HepG2 (cell line): ENCODE measurements around the gene RINL. TPM values are rescaled to one million over a fixed set of nuclear protein-coding genes. Genes with fewer than 3 reads are reported as not detected.

ENCODE experiments used
- ARID5B ChIP-seq: IDR thresholded peaks from 2 replicates; pipeline ENCODE4 v1.4.0; 2020; ENCODE audit warnings: mild to moderate bottlenecking, missing genetic modification reagents
- BRD4 ChIP-seq: sonication (generic); formaldehyde crosslinking; IDR thresholded peaks from 2 replicates; pipeline ENCODE4 v1.4.0; 2020; ENCODE audit warnings: missing genetic modification reagents
- CAMTA2 ChIP-seq: sonication (generic); formaldehyde crosslinking; IDR thresholded peaks from 2 replicates; pipeline ENCODE4 v1.4.0; 2020; ENCODE audit warnings: mild to moderate bottlenecking, missing genetic modification reagents, borderline replicate concordance
- EZH2 ChIP-seq: conservative IDR thresholded peaks from 2 replicates; pipeline ENCODE4 v1.6.1; 2012; ENCODE audit warnings: mild to moderate bottlenecking, low read depth, low read length, moderate library complexity
- FOXA3 ChIP-seq: IDR thresholded peaks from 2 replicates; pipeline ENCODE4 v1.6.1; 2016; ENCODE audit warnings: missing genetic modification reagents, missing compliant biosample characterization
- GABPA ChIP-seq, 2 experiments: IDR thresholded peaks; 2 replicates each; pipeline ENCODE4 v1.6.1; 2011 to 2016; ENCODE audit warnings: low read depth in 2 of 2, low read length in 1 of 2, missing biosample characterization in 1 of 2, missing genetic modification characterization in 1 of 2
- HDAC2 ChIP-seq: sonication (generic); formaldehyde crosslinking; IDR thresholded peaks from 2 replicates; pipeline ENCODE4 v1.4.0; 2020; ENCODE audit warnings: missing genetic modification reagents
- KLF12 ChIP-seq: sonication (generic); formaldehyde crosslinking; IDR thresholded peaks from 2 replicates; pipeline ENCODE4 v1.4.0; 2020; ENCODE audit warnings: missing genetic modification reagents, borderline replicate concordance
- NFAT5 ChIP-seq: sonication (generic); formaldehyde crosslinking; IDR thresholded peaks from 2 replicates; pipeline ENCODE4 v1.4.0; 2020; ENCODE audit warnings: missing genetic modification reagents
- RFXANK ChIP-seq: IDR thresholded peaks from 2 replicates; pipeline ENCODE4 v1.6.1; 2016
- SOX6 ChIP-seq, 2 experiments: fragments of 450-650 bp in 1 of 2; sonication (generic) in 1 of 2; formaldehyde crosslinking in 1 of 2; IDR thresholded peaks; 2 replicates each; pipeline versions ENCODE4 v1.4.0 to v1.6.1; 2017 to 2020; ENCODE audit warnings: antibody characterized with exemption in 1 of 2, mild to moderate bottlenecking in 1 of 2, missing genetic modification reagents in 1 of 2
- STAG1 ChIP-seq: sonication (generic); formaldehyde crosslinking; IDR thresholded peaks from 2 replicates; pipeline ENCODE4 v1.4.0; 2020; ENCODE audit warnings: missing genetic modification reagents
- XRCC5 ChIP-seq: fragments of 200-400 bp; formaldehyde crosslinking; optimal IDR thresholded peaks from 2 replicates; pipeline ENCODE3; 2017; ENCODE audit warnings: mild to moderate bottlenecking, low read length
- ZFP36L1 ChIP-seq: sonication (generic); formaldehyde crosslinking; IDR thresholded peaks from 2 replicates; pipeline ENCODE4 v1.8.0; 2022; ENCODE audit warnings: mild to moderate bottlenecking, missing genetic modification reagents, moderate library complexity
- ZNF101 ChIP-seq: sonication (generic); formaldehyde crosslinking; IDR thresholded peaks from 2 replicates; pipeline ENCODE4 v1.4.0; 2020; ENCODE audit warnings: mild to moderate bottlenecking, low read depth, missing genetic modification reagents, borderline replicate concordance
- ZNF44 ChIP-seq: sonication (generic); formaldehyde crosslinking; IDR thresholded peaks from 2 replicates; pipeline ENCODE4 v1.5.1; 2020; ENCODE audit warnings: mild to moderate bottlenecking, missing genetic modification reagents
- ZNF614 ChIP-seq: IDR thresholded peaks from 2 replicates; pipeline ENCODE4 v1.6.1; 2018; ENCODE audit warnings: missing biosample characterization, missing genetic modification reagents, inconsistent platforms, borderline replicate concordance
- ZNF652 ChIP-seq: IDR thresholded peaks from 2 replicates; pipeline ENCODE4 v1.6.1; 2016; ENCODE audit warnings: low read depth, borderline replicate concordance
- ZNF691 ChIP-seq: sonication (generic); formaldehyde crosslinking; IDR thresholded peaks from 2 replicates; pipeline ENCODE4 v1.4.0; 2020; ENCODE audit warnings: missing genetic modification reagents, low read depth, mild to moderate bottlenecking, borderline replicate concordance
- polyA plus RNA-seq, 8 experiments: library from polyadenylated mRNA; depleted of rRNA in 3 of 8; stranded (reverse) in 7 of 8; unstranded in 1 of 8; fragments of >200 nt; fragmentation: Illumina TruSeq in 4 of 8; extraction: Trizol in 4 of 8; gene quantifications; 2 replicates each; pipeline versions ENCODE4 v1.2.1 to v1.2.3, GENCODE V29; 2011 to 2016; ENCODE audit warnings: low read depth in 4 of 8, missing spikeins in 1 of 8, mixed read lengths in 1 of 8; ENCODE audit not compliant: insufficient read depth in 1 of 8
- total RNA-seq, 5 experiments: library from RNA; depleted of rRNA; stranded (reverse); fragments of >200 nt; fragmentation: Illumina TruSeq; extraction: Trizol; gene quantifications; 2 replicates each; pipeline ENCODE4 v1.2.3, GENCODE V29; 2016; ENCODE audit warnings: low read depth in 1 of 5

RINL gene
- total and polyA plus RNA-seq, 2 of the 13 experiments (the other 11 are each of a cell fraction or from before 2014, with no cell fraction given): 11.4 to 18.0 TPM

- TF ChIP-seq ARID5B (CRISPR knock-in tag) (peak; percentile 24; the same call in 1 of the 2 replicates), ZNF614 (CRISPR knock-in tag) (peak; percentile 26; the same call in 1 of the 2 replicates), ZFP36L1 (no peak), EZH2 (no peak), XRCC5 (no peak), SOX6 (IDR thresholded peaks at IDR 0.05) (no peak), SOX6 (CRISPR knock-in tag; IDR thresholded peaks at IDR 0.05) (peak; percentile 3; the same call in 1 of the 2 replicates), ZNF44 (CRISPR knock-in tag) (peak; percentile 64; the same call in 1 of the 2 replicates), CAMTA2 (CRISPR knock-in tag) (no peak), ZNF691 (0 out of 2 replicates have a peak, but pooled peaks have one; percentile 15), FOXA3 (CRISPR knock-in tag) (0 out of 2 replicates have a peak, but pooled peaks have one; percentile 35), BRD4 (CRISPR knock-in tag) (peak; percentile 17; the same call in 1 of the 2 replicates), HDAC2 (peak; percentile 40; the same call in 1 of the 2 replicates), ZNF652 (peak; percentile 86), GABPA (IDR thresholded peaks at IDR 0.05; ENCODE audit: low read depth, low read length) (peak; percentile 12; the same call in 1 of the 2 replicates), GABPA (CRISPR knock-in tag; IDR thresholded peaks at IDR 0.05; ENCODE audit: low read depth) (no peak; the same call in 1 of the 2 replicates), KLF12 (CRISPR knock-in tag) (0 out of 2 replicates have a peak, but pooled peaks have one; percentile 23), ZNF101 (CRISPR knock-in tag) (0 out of 2 replicates have a peak, but pooled peaks have one; percentile 27), STAG1 (CRISPR knock-in tag) (peak; percentile 26; the same call in 1 of the 2 replicates), NFAT5 (CRISPR knock-in tag) (peak; percentile 78; the same call in 1 of the 2 replicates), RFXANK (CRISPR knock-in tag) (no peak; the same call in 1 of the 2 replicates)
Observed at GRCh38 chr19:38831142-38831605, 46.9 kb downstream of the RINL start (continued).
